Breast epithelium (tissue), 4 donors: Measurements from ENCODE around the gene PAX7. TPM values are rescaled to one million over a fixed set of nuclear protein-coding genes. Genes with fewer than 3 reads are reported as not detected.

Experiments
- DNase-seq, 2 donors: peaks; one replicate each; pipeline ENCODE4 v3.0.0-alpha.2; 2019; ENCODE audit warnings: low spot score in 2 of 2
- H3K27ac ChIP-seq, 2 donors: fragments of 200-600 bp; sonication (generic) in 1 of 2; one replicate each; pipeline ENCODE4 v1.5.1; 2016 to 2019; ENCODE audit warnings: mild to moderate bottlenecking in 1 of 2
- H3K27me3 ChIP-seq, 2 donors: fragments of 200-600 bp; sonication (generic) in 1 of 2; one replicate each; pipeline versions ENCODE4 v1.5.1 to v1.6.0; 2017 to 2019; ENCODE audit warnings: control low read depth in 1 of 2, mild to moderate bottlenecking in 1 of 2
- H3K36me3 ChIP-seq: fragments of 200-600 bp; one replicate; pipeline ENCODE4 v1.5.1; 2019
- H3K4me1 ChIP-seq, 2 donors: fragments of 200-600 bp; sonication (generic); one replicate each; pipeline ENCODE4 v1.5.1; 2016 to 2019; ENCODE audit warnings: control low read depth in 1 of 2
- H3K4me3 ChIP-seq, 3 donors: fragments of 200-600 bp; sonication (generic); 1 replicate in 2 of 3; 2 replicates in 1 of 3; pipeline ENCODE4 v1.5.1; 2016 to 2019; ENCODE audit warnings: mild to moderate bottlenecking in 3 of 3, moderate library complexity in 2 of 3
- H3K9me3 ChIP-seq, 2 donors: fragments of 200-600 bp; sonication (generic) in 1 of 2; one replicate each; pipeline ENCODE4 v1.5.1; 2016 to 2019; ENCODE audit warnings: control low read depth in 1 of 2
- POLR2A ChIP-seq: fragments of 450-650 bp; IDR thresholded peaks from one replicate; pipeline ENCODE4 v1.6.1; 2016; ENCODE audit warnings: antibody characterized with exemption, mild to moderate bottlenecking, moderate library complexity
- POLR2AphosphoS5 ChIP-seq, 3 donors: sonication (generic); formaldehyde crosslinking; IDR thresholded peaks; one replicate each; pipeline ENCODE4 v1.6.1; 2017; ENCODE audit warnings: antibody characterized with exemption in 3 of 3
- intact Hi-C: fragments of 100-400 bp; cut with DNase I; formaldehyde crosslinking; loops from one replicate; pipeline ENCODE4 v1.15.1; 2023; ENCODE audit warnings: low total_unique reads
- total RNA-seq, 3 donors: library from RNA; depleted of rRNA; stranded (reverse); fragments of >200 nt; gene quantifications; one replicate each; pipeline ENCODE4 v1.1.0, GENCODE V29; 2016
- TF ChIP-seq, protein P1 (sequence below), 3 donors: fragments of 450-650 bp; IDR thresholded peaks; one replicate each; pipeline ENCODE4 v1.5.1; 2016 to 2017; ENCODE audit warnings: antibody characterized with exemption in 3 of 3, mild to moderate bottlenecking in 3 of 3, moderate library complexity in 3 of 3

Gene PAX7
- total RNA-seq, 3 donors from 2014 or later: not detected

DNA sequence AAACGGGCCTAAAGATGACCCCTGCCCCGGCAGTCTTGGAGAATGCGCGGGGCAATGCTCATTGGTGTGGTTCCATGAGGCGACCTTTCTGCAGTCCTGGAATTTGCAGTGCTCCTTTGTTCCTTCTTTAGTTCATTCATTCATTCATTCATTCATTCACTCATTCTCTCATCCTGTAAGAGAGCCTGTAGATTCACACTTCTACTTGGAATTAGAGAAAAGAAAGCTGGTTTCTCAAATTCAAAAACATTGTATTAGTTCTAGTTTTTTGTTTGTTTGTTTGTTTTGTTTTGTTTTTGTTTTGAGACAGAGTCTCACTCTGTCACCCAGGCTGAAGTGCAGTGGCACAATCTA is 31.6 kb downstream of the PAX7 start:
- Histone ChIP-seq H3K4me3 (no peak overlapping the region), H3K27me3 (peaks cover 0 to 11% of the 10 kb centered on the region in 2 donors)
- intact Hi-C loops: no loop called here

DNA sequence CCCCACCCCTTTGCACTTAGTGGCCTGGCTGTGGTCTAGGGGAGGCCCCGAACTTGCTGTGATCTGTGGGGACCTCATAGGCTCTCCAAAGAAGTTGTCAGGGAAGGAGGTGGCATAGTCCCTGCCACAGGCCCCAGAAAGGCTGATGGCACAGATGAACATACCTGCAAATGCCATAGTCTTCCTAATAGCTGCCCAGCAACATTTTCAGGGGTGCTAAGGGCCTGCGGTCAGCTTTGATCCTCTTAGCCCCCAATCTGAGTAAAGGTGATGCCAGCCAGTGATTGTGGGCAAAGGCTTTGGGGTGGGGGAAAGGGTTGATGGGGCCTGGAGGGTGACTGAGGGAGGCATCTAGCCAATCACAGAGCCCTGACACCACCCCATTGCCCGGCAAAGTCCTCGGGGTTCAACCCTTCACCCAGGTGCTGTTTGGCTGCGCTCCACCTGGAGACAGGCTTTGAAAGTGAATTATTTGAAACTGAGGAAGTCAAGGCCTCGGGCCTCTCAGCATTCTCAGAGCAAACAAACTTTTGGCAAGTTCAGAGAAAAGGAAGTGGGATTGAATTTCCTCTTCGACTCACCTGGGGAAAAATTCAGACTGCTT is 35.8 kb downstream of the PAX7 start:
- Histone ChIP-seq H3K36me3 (no peaks in the 10 kb centered on the region), H3K4me3 (no peak overlapping the region), H3K4me1 (no peaks in the 10 kb centered on the region), H3K27ac (peak overlapping the region; percentile 43 to 72), H3K9me3 (no peaks in the 10 kb centered on the region), H3K27me3 (peaks cover 0 to 4% of the 10 kb centered on the region in 2 donors)
- no peak for TF ChIP-seq POLR2A
- no peak for TF ChIP-seq POLR2AphosphoS5 (IDR thresholded peaks at IDR 0.05)
- TF ChIP-seq, protein P1, sequence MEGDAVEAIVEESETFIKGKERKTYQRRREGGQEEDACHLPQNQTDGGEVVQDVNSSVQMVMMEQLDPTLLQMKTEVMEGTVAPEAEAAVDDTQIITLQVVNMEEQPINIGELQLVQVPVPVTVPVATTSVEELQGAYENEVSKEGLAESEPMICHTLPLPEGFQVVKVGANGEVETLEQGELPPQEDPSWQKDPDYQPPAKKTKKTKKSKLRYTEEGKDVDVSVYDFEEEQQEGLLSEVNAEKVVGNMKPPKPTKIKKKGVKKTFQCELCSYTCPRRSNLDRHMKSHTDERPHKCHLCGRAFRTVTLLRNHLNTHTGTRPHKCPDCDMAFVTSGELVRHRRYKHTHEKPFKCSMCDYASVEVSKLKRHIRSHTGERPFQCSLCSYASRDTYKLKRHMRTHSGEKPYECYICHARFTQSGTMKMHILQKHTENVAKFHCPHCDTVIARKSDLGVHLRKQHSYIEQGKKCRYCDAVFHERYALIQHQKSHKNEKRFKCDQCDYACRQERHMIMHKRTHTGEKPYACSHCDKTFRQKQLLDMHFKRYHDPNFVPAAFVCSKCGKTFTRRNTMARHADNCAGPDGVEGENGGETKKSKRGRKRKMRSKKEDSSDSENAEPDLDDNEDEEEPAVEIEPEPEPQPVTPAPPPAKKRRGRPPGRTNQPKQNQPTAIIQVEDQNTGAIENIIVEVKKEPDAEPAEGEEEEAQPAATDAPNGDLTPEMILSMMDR (IDR thresholded peaks at IDR 0.05): no peak
- intact Hi-C loops: no loop called here
- peak; percentile 38 to 73 for DNase-seq

More for the DNA sequence above, 31.6 kb downstream of the PAX7 start:
- Histone ChIP-seq H3K9me3 (no peaks in the 10 kb centered on the region), H3K36me3 (no peaks in the 10 kb centered on the region), H3K4me1 (no peaks in the 10 kb centered on the region), H3K27ac (no peak overlapping the region)
- DNase-seq: no peak
- TF ChIP-seq POLR2A: no peak
- no peak for TF ChIP-seq POLR2AphosphoS5 (IDR thresholded peaks at IDR 0.05)
- TF ChIP-seq, protein P1 (IDR thresholded peaks at IDR 0.05): no peak

DNA sequence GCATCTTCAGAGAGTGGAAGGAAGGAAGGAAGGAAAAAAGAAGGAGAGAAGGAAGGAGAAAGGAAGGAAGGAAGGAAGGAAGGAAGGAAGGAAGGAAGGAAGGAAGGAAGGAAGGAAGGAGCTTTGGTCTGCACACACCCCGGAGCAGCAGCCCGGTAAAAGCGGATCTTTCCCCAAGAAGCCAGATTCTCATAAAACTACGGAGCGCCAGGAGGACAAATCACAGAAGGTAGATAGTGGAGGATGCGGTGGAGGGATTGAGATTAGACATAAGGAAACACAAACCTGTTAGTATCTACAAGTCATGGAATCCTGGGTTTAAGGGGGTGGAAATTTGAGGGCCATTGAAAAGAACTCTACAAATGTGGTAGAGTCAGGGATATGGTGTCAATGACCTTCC is 36.7 kb downstream of the PAX7 start:
- Histone ChIP-seq H3K9me3 (no peaks in the 10 kb centered on the region), H3K36me3 (no peaks in the 10 kb centered on the region), H3K4me1 (no peaks in the 10 kb centered on the region), H3K27ac (peak overlapping the region; percentile 33 to 72), H3K4me3 (no peak overlapping the region), H3K27me3 (no peaks in the 10 kb centered on the region)
- intact Hi-C loops: no loop called here
- TF ChIP-seq, protein P1 (IDR thresholded peaks at IDR 0.05): no peak
- TF ChIP-seq POLR2A (no peak), POLR2AphosphoS5 (IDR thresholded peaks at IDR 0.05) (no peak)
- no peak for DNase-seq

DNA sequence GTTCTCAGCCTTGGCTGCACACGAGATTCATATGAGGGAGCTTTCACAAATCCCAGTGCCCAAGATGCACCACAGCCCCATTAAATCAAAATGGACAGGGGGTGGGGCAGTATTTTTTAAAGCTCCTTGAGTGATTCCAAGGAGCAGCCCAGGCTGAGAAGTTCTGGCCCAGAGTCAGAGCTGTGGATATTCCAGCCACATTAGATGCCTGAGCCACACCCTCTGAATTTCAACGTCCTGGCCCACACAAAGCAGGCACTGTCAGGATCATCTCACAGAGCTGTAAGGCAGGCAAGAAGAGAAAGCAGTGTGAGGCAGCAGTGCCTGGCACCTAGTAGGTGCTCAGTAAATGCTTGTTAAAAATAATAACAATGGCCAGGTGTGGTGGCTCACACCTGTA is 37.4 kb downstream of the PAX7 start:
- Histone ChIP-seq H3K9me3 (no peaks in the 10 kb centered on the region), H3K36me3 (no peaks in the 10 kb centered on the region), H3K27me3 (no peaks in the 10 kb centered on the region), H3K27ac (peak overlapping the region; percentile 33 to 72), H3K4me1 (no peaks in the 10 kb centered on the region), H3K4me3 (no peak overlapping the region)
- TF ChIP-seq, protein P1 (IDR thresholded peaks at IDR 0.05): no peak
- no peak for TF ChIP-seq POLR2AphosphoS5 (IDR thresholded peaks at IDR 0.05)
- no peak for TF ChIP-seq POLR2A
- DNase-seq: peak in 1 of 2 donors; percentile 41
- intact Hi-C loops: no loop called here

DNA sequence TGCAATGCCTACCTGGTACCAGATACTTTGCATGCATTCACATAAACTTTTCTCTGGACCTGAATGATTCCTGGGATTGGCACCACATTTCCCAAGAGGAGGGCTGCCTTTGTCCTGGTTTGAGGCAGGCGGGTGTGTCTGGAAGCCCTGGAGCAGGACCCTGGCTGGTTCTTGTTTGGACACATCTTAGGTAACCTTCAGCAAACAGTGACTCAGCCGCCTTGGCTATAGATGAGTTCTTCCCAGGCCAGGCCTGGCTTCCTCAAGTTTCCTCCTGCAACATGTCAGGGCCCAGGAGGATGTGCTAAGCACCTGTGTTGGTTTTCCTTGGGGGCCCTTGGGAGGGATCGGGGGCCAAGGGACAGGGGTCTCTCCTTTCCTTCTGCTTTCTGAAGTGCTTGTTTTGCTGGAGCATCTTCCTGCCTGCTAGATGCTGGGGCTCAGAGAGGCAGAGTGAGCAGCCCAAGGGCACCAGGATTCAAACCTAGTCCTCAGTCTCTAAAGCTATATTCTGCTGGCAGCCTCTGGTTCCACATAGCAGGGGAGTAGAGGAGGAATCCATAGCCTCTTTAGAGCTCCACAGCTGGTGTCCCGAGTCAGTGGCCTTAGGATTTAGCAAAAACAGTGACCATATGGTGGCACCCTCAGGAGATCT is 38.2 kb downstream of the PAX7 start:
- no peaks in the 10 kb centered on the region for H3K27me3 ChIP-seq
- intact Hi-C loops: no loop called here
- TF ChIP-seq POLR2A (no peak), POLR2AphosphoS5 (IDR thresholded peaks at IDR 0.05) (no peak)
- TF ChIP-seq, protein P1 (IDR thresholded peaks at IDR 0.05): no peak
- H3K9me3 ChIP-seq: no peaks in the 10 kb centered on the region
- peak; percentile 66 to 77 for DNase-seq
- H3K27ac ChIP-seq: peak overlapping the region; percentile 43 to 72
- no peaks in the 10 kb centered on the region for H3K4me1 ChIP-seq
- no peaks in the 10 kb centered on the region for H3K36me3 ChIP-seq
- no peak overlapping the region for H3K4me3 ChIP-seq
